Measurements from ENCODE around the gene ARHGAP23. TPM values are rescaled to one million over a fixed set of nuclear protein-coding genes. Genes with fewer than 3 reads are reported as not detected.
"Not testable (repeated sequence)": the region's sequence is repeated elsewhere in the genome, so short reads cannot be mapped to it uniquely, and the experiment has no call there.

Gene ARHGAP23
- total RNA-seq, 2 experiments from 2014 or later: 1.3 to 1.4 TPM

DNA sequence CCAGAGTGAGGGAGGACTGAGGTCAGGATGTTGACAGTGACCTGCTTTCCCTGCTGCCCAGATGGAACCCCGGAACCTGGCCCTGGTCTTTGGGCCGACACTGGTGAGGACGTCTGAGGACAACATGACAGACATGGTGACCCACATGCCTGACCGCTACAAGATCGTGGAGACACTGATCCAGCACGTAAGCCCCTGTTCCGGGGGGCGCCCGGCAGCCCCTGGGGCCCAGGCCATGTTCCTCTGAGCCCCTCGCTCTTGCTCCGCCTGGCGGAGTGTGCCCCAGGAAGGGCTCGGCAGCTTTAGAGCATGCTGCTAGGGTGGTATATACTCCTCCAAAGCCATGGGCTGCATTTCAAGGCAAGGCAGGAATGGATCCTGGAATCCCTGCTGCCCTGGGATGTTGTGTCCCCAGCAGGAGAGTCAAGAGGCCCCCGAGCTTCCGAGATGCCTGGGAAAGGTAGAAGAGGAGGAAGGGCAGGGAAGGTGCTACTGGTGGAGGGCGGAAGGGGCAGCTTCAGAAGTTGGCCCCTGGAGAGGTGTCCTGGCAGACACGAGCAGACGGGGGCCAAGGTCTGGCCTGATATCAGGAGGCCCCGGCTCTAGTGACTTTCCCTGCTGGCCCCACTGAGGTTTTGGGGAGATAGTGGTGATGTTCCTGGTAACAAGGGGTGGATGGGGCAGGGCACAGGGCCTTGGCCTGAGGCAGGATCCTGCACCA is 63.2 kb downstream of the ARHGAP23 start:
- POLR2A ChIA-PET; DNase-seq; H3K4me1 Mint-ChIP-seq (ENCODE audit: low read depth); H3K9me3 Mint-ChIP-seq; H3K27me3 Mint-ChIP-seq; H3K4me3 Mint-ChIP-seq; H3K27ac Mint-ChIP-seq; H3K36me3 Mint-ChIP-seq: not testable (repeated sequence)
- intact Hi-C loops (cut with micrococcal nuclease): loop anchor here (1.0 to 5.0 kb wide), 4 partner anchors 46 to 176 kb away; no protein-coding TSS in a partner anchor
- CTCF ChIA-PET: interaction anchor here (1.1 to 4.6 kb wide), 7 partner anchors 46 to 244 kb away, joined by 3 to 34 read pairs (median 3); no protein-coding TSS in a partner anchor

- CTCF ChIA-PET: interaction anchor here (0.7 to 4.6 kb wide), 16 partner anchors 15 to 243 kb away, joined by 3 to 34 read pairs (median 4); no protein-coding TSS in a partner anchor
- POLR2A ChIA-PET; H3K9me3 Mint-ChIP-seq; H3K27me3 Mint-ChIP-seq; H3K36me3 Mint-ChIP-seq; H3K27ac Mint-ChIP-seq; H3K4me3 Mint-ChIP-seq; H3K4me1 Mint-ChIP-seq (ENCODE audit: low read depth): not testable (repeated sequence)
- intact Hi-C loops (cut with micrococcal nuclease): loop anchor here (1.0 to 5.0 kb wide), 4 partner anchors 45 to 175 kb away; no protein-coding TSS in a partner anchor
- peak; percentile 95 for DNase-seq
Observed at GRCh38 chr17:38492067-38493040, 64.1 kb downstream of the ARHGAP23 start.

DNA sequence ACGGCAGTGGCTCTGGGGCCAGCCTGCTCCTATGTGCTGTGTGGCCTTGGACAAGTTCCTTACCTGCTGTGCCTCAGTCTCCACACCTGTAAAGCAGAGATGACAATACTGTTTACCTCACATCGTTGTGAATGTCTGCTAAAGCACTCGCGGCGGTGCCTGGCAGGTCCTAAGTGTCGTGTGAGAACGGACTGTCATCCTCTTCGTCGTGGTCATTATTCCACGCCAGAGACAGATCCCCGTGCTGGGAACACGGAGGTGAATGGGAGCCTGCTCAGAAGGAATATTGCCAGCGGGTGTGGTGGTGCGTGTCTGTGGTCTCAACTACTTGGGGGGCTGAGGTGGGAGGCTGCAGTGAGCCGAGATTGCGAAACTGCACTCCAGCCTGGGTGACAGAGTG is 65.9 kb downstream of the ARHGAP23 start:
- POLR2A ChIA-PET; H3K4me1 Mint-ChIP-seq (ENCODE audit: low read depth); H3K9me3 Mint-ChIP-seq; DNase-seq; H3K27me3 Mint-ChIP-seq; H3K36me3 Mint-ChIP-seq; H3K4me3 Mint-ChIP-seq: not testable (repeated sequence)
- intact Hi-C loops (cut with micrococcal nuclease): loop anchor here (5.0 kb wide), 2 partner anchors 88 to 147 kb away; no protein-coding TSS in a partner anchor
- H3K27ac Mint-ChIP-seq: peak overlapping the region; percentile 42
- CTCF ChIA-PET: interaction anchor here (0.7 to 1.5 kb wide), 2 partner anchors 44 to 173 kb away, joined by 3 to 6 read pairs; no protein-coding TSS in a partner anchor

- H3K4me1 Mint-ChIP-seq (ENCODE audit: low read depth); CTCF ChIA-PET; H3K27ac Mint-ChIP-seq; H3K27me3 Mint-ChIP-seq; DNase-seq; H3K4me3 Mint-ChIP-seq; H3K9me3 Mint-ChIP-seq; POLR2A ChIA-PET; H3K36me3 Mint-ChIP-seq; intact Hi-C loops (cut with micrococcal nuclease): not testable (repeated sequence)
Observed at GRCh38 chr17:38497656-38498055, 69.4 kb downstream of the ARHGAP23 start.

GRCh38 chr17:38498353-38498752 is 70.1 kb downstream of the ARHGAP23 start:
- intact Hi-C loops (cut with micrococcal nuclease): no loop called here
- no peak for DNase-seq
- Mint-ChIP-seq H3K27ac (no peak overlapping the region), H3K9me3 (peaks cover 5% of the 10 kb centered on the region), H3K4me1 (ENCODE audit: low read depth) (no peaks in the 10 kb centered on the region), H3K4me3 (no peak overlapping the region), H3K36me3 (no peaks in the 10 kb centered on the region), H3K27me3 (peaks cover 2% of the 10 kb centered on the region)
- ChIA-PET POLR2A (no interaction called here), CTCF (no interaction called here)

DNA sequence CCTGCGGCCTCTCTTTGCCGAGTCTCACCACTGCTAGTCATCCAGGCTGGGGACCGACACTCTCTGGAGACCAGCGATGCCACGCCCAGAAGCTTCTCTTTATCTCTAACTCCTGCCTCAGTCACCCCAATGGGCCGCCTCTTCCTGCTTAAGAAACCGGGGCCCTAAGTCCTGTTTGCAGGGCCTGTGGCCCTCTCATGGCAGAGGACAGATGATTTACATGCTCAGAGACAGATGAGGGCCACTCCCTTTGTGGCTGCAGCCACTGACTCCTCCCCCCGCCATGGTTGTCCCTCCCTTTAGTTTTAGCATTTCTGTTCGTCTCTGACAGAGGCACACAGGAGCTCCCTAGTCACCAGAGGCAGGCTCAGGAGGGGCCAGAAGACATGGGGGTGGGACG is 71.0 kb downstream of the ARHGAP23 start:
- CTCF ChIA-PET; intact Hi-C loops (cut with micrococcal nuclease); H3K9me3 Mint-ChIP-seq; H3K4me1 Mint-ChIP-seq (ENCODE audit: low read depth); POLR2A ChIA-PET; H3K4me3 Mint-ChIP-seq; H3K27me3 Mint-ChIP-seq; H3K36me3 Mint-ChIP-seq; DNase-seq; H3K27ac Mint-ChIP-seq: not testable (repeated sequence)

GRCh38 chr17:38501718-38502117 is 73.5 kb downstream of the ARHGAP23 start:
- H3K36me3 Mint-ChIP-seq; POLR2A ChIA-PET; CTCF ChIA-PET; intact Hi-C loops (cut with micrococcal nuclease); H3K4me1 Mint-ChIP-seq (ENCODE audit: low read depth); H3K4me3 Mint-ChIP-seq; H3K27ac Mint-ChIP-seq; H3K27me3 Mint-ChIP-seq; H3K9me3 Mint-ChIP-seq; DNase-seq: not testable (repeated sequence)

- H3K4me1 Mint-ChIP-seq (ENCODE audit: low read depth); H3K4me3 Mint-ChIP-seq; POLR2A ChIA-PET; H3K27ac Mint-ChIP-seq; DNase-seq; H3K36me3 Mint-ChIP-seq; H3K9me3 Mint-ChIP-seq; intact Hi-C loops (cut with micrococcal nuclease); CTCF ChIA-PET: not testable (repeated sequence)
- peaks cover 13% of the 10 kb centered on the region for H3K27me3 Mint-ChIP-seq
Observed at GRCh38 chr17:38503286-38503913, 75.1 kb downstream of the ARHGAP23 start.

DNA sequence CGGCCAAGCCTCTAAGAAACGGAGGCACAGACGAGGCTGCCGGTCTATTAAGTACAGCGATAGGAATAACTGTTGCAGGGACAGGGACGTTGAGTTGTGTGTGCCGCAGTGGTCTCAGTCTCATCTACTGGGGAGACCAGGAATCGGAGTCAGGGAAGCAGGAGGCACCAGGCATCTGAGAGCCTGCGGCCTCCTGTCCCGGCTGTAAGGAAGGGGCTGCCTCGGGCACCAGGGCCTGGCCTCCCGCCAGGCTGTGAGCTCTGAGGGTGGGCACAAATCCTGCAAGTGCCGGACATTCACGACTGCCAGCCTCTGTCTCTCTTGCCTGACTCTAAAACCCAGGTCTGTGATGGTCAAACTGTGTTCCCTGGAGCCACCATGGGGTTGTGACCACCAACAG is 76.0 kb downstream of the ARHGAP23 start:
- H3K27ac Mint-ChIP-seq: no peak overlapping the region
- POLR2A ChIA-PET: no interaction called here
- H3K4me3 Mint-ChIP-seq: no peak overlapping the region
- peaks cover 19% of the 10 kb centered on the region for H3K27me3 Mint-ChIP-seq
- no peaks in the 10 kb centered on the region for H3K36me3 Mint-ChIP-seq
- no peaks in the 10 kb centered on the region for H3K4me1 Mint-ChIP-seq (ENCODE audit: low read depth)
- intact Hi-C loops (cut with micrococcal nuclease): no loop called here
- CTCF ChIA-PET: interaction anchor here (1.6 kb wide), 1 partner anchor 54 kb away, joined by 5 read pairs; no protein-coding TSS in a partner anchor
- no peaks in the 10 kb centered on the region for H3K9me3 Mint-ChIP-seq
- no peak for DNase-seq

- Mint-ChIP-seq H3K27ac (no peak overlapping the region), H3K4me1 (ENCODE audit: low read depth) (peaks cover 9% of the 10 kb centered on the region), H3K9me3 (no peaks in the 10 kb centered on the region), H3K27me3 (peaks cover 38% of the 10 kb centered on the region), H3K36me3 (no peaks in the 10 kb centered on the region), H3K4me3 (no peak overlapping the region)
- no peak for DNase-seq
- ChIA-PET POLR2A (no interaction called here), CTCF (interaction anchor here (0.6 to 2.3 kb wide), 6 partner anchors 15 to 1078 kb away, joined by 3 to 6 read pairs (median 3); no protein-coding TSS in a partner anchor)
- intact Hi-C loops (cut with micrococcal nuclease): no loop called here
Observed at GRCh38 chr17:38507436-38507835, 79.2 kb downstream of the ARHGAP23 start.

GRCh38 chr17:38507921-38508569 is 79.8 kb downstream of the ARHGAP23 start:
- Mint-ChIP-seq H3K4me3 (no peak overlapping the region), H3K27ac (no peak overlapping the region), H3K36me3 (no peaks in the 10 kb centered on the region), H3K27me3 (peaks cover 39% of the 10 kb centered on the region), H3K9me3 (no peaks in the 10 kb centered on the region), H3K4me1 (ENCODE audit: low read depth) (peaks cover 9% of the 10 kb centered on the region)
- no peak for DNase-seq
- ChIA-PET POLR2A (no interaction called here), CTCF (interaction anchor here (0.6 to 2.3 kb wide), 7 partner anchors 16 to 1078 kb away, joined by 3 to 6 read pairs (median 3); no protein-coding TSS in a partner anchor)
- intact Hi-C loops (cut with micrococcal nuclease): no loop called here
